ENCODE data around the gene PSTPIP1.

- TF ChIP-seq YY1 (IDR thresholded peaks at IDR 0.05; ENCODE audit: insufficient read depth, insufficient read length) (no peak), SUZ12 (IDR thresholded peaks at IDR 0.05; ENCODE audit: extremely low read depth, insufficient read depth, insufficient read length) (no peak)
These were observed 42.7 kb downstream of the PSTPIP1 start for GRCh38 chr15:77037388-77038209.

All from NT2/D1 (cell line).